Gastrocnemius medialis (tissue), 4 donors: ENCODE data around the gene ZNF230.

Source experiments
- POLR2A ChIP-seq, 2 donors: fragments of 450-650 bp; IDR thresholded peaks; one replicate each; pipeline ENCODE4 v1.6.1; 2017; ENCODE audit warnings: antibody characterized with exemption in 2 of 2, mild to moderate bottlenecking in 2 of 2, moderate library complexity in 2 of 2
- TF ChIP-seq, protein P1 (sequence below), 5 experiments: fragments of 450-650 bp in 3 of 5; fragments of 200-600 bp in 2 of 5; sonication (generic) in 2 of 5; IDR thresholded peaks in 4 of 5; conservative IDR thresholded peaks in 1 of 5; 1 replicate in 4 of 5; 2 replicates in 1 of 5; pipeline ENCODE4 v1.5.1; 2016 to 2019; ENCODE audit warnings: antibody characterized with exemption in 5 of 5, mild to moderate bottlenecking in 3 of 5, moderate library complexity in 3 of 5

GRCh38 chr19:43984687-43985000 is 18.1 kb upstream of the ZNF230 start:
- TF ChIP-seq, protein P1, sequence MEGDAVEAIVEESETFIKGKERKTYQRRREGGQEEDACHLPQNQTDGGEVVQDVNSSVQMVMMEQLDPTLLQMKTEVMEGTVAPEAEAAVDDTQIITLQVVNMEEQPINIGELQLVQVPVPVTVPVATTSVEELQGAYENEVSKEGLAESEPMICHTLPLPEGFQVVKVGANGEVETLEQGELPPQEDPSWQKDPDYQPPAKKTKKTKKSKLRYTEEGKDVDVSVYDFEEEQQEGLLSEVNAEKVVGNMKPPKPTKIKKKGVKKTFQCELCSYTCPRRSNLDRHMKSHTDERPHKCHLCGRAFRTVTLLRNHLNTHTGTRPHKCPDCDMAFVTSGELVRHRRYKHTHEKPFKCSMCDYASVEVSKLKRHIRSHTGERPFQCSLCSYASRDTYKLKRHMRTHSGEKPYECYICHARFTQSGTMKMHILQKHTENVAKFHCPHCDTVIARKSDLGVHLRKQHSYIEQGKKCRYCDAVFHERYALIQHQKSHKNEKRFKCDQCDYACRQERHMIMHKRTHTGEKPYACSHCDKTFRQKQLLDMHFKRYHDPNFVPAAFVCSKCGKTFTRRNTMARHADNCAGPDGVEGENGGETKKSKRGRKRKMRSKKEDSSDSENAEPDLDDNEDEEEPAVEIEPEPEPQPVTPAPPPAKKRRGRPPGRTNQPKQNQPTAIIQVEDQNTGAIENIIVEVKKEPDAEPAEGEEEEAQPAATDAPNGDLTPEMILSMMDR (IDR thresholded peaks at IDR 0.05 in 4 of 5, conservative IDR thresholded peaks at IDR 0.05 in 1 of 5) = no peak
- TF ChIP-seq POLR2A (IDR thresholded peaks at IDR 0.05) = no peak
